ENCODE data around the gene AKAP13.

DNA sequence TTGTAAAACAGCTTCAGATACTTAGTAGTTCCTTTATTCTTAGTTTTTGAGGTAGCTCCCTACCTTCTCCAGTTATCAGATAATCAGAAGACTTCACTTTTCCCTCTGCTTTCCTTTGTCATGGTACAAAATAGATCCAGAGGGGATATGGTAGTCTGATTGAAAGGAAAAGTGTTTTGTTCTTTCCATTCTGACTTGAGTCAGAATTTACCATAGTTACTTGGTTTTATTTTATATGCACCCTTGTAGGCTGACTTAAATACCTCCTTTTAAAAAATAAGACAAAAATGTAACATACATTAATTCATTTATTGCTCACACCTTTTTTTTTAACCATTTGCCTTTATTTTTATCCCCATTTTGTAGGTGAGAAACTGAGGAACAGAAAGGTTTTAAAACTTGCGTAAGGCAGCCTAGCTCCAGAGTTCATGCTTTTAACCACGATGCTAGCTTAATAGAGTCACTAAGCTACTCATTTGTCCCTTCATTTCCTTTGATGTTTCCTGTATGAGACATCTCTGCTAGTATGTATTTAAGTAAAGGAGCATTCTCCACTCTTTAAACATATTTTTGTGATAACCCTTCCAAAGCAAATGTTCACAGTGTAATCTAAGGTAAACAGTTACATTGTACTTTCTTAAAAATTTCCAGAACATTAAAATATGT lies 226.9 kb downstream of the AKAP13 start:
- TF ChIP-seq, protein P1, sequence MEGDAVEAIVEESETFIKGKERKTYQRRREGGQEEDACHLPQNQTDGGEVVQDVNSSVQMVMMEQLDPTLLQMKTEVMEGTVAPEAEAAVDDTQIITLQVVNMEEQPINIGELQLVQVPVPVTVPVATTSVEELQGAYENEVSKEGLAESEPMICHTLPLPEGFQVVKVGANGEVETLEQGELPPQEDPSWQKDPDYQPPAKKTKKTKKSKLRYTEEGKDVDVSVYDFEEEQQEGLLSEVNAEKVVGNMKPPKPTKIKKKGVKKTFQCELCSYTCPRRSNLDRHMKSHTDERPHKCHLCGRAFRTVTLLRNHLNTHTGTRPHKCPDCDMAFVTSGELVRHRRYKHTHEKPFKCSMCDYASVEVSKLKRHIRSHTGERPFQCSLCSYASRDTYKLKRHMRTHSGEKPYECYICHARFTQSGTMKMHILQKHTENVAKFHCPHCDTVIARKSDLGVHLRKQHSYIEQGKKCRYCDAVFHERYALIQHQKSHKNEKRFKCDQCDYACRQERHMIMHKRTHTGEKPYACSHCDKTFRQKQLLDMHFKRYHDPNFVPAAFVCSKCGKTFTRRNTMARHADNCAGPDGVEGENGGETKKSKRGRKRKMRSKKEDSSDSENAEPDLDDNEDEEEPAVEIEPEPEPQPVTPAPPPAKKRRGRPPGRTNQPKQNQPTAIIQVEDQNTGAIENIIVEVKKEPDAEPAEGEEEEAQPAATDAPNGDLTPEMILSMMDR (conservative IDR thresholded peaks at IDR 0.05; ENCODE audit: low read depth, low read length): no peak
- no peak for TF ChIP-seq EZH2 (IDR thresholded peaks at IDR 0.05; ENCODE audit: borderline replicate concordance, low read depth, low read length, poor library complexity, severe bottlenecking)

Data from A673 (cell line).